Hematopoietic multipotent progenitor cell treated with erythropoietin and hydrocortisone succinate and interleukin-3 and kit ligand, for 6 days (in vitro differentiated cells): ENCODE results near the gene DAZAP1.
A peak's percentile ranks its signal among the peaks of the same experiment; 100 is the strongest.
"Not testable (repeated sequence)": the region's sequence is repeated elsewhere in the genome, so short reads cannot be mapped to it uniquely, and the experiment has no call there.

Experiments
- DNase-seq: peaks from one replicate; pipeline ENCODE4 v3.0.0-alpha.2; 2015

DAZAP1 gene

DNA sequence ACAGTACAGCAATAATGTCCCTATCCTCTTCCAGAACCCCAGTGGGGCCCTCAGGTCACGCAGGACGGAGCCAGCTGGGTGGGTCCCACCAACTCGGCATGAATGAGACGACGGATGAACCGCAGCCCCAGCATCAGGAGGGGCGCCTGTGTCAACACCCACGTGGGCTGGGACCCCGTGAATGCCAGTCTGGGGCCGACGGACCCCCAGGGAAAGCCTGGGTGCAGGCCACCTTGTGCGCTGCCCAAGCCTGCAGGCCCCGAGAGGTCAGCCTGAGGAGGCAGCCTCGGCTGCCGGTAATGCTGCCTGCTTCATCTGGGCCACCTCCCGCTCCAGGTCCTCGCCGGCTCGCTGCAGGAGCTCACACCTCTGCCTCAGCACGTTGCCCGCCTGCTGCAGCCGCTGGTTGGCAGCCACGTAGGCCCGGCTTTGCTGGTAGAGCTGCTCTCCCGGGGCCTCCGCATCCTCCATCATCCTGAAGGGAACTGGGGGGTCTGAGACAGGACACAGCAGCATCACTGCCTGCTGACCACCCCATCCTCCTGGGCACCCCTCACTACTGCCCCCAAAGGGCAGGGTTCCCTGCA lies 67.5 kb downstream of the DAZAP1 start:
- no peak for DNase-seq

DNA sequence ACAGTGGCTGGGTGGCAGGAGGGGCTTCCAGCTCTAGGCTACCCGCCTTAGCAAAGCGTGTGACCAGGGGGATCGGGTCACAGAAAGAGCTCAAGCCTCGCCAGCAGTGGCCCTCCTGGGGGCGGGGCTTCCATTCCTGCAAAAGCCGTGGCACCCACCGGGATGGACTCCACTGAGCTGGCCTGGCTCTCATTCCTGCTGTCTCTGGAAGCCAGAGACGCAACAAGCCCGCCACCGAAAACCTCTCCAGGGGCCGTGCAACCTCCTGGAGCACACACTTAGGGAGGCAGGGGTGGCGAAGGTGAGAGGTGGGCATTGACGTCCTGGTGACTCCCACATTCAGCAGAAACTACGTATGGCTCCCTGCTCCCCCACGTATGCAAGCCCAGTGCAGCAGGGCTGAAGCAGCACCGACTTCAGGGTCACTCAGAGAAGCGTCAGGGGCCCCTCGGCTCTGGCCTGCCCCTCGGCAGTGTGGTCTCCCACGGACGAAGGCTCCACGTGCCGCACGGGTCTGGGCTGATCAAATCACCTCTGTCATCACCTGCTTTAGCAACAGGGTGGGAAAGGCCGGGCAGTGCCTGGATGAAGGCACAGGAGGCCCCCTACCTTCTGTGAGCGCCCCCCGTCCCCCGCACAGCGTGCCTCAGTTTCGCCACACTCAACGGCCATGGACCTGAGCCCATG lies 68.5 kb downstream of the DAZAP1 start:
- DNase-seq, result no peak

- DNase-seq, result not testable (repeated sequence)
Measured at GRCh38 chr19:1477056-1477455, 69.7 kb downstream of the DAZAP1 start.

DNA sequence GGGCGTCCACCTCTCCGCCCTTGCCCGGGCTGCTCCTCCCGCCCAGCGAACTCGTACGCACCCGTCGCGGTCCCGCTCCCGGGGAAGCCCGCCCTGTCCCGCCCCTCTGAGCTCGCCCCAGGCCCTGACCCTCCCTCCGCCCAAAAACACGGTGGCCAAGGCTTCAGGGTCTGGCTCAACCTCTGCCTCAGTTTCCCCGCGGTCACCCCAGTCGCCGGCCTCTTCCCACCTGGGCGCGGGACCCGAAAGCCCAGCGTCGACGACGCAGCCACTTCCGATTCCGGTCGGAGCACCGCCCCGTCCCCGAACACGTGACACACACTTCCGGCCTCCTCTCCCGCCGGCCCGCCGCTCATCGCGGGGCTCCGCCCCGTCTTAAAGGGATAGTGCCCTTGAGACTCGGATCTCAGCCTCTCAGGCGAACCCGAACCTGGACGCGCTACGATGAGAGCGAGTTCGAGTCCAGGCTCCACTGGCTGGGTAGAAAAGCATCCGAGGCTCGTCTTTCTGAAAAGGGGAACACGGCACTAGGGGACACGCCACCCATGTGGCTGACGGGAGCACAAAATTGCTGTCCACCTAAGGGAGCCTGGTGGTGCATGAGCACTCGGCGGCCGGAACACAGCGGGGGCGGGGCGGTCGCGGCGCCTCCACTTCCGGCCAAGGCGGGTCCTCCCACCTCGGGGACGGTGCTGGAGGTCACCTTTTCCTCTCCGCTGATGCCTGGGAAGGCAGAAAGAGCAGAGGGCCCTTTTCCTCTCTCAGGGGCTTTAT lies 71.7 kb downstream of the DAZAP1 start, which contains the start of gene C19orf25:
Gene C19orf25 (minus strand): TSS at position 282 of the 774 bp plus-strand sequence. CDS start 312 bp downstream, outside the sequence.
- DNase-seq, result peak; percentile 97

DNA sequence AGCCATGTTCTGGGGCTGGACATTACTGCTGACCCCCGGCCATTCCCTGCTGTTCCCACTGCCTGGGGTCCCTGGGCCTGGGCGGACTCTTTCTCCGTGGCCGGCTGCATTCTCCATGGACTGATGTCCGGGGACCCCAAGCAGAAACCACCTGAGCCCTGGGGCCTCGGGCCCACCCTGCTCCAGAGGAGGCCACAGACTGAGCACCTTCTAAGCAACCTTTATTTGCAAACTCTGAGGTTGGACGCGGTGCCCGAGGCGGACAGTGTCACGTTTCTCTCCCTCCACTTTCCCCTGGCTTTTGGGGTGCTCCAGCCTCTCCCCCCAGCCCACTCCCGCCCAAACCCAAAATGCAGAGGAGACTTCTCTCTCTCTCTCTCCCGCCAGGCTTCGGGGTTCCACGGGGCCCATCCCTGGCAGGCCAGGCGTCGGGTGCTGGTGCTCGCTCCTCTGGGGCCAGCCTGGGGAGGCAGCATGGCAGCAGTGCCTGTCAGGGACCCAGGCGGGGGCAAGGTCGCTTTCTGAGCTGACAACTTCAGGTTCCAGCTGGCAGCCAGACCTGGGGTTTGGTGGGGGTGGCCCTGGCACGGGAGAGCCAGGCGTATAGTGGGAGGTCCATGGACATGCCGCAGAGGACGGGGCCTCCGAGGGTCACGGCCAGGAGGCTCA lies 74.0 kb downstream of the DAZAP1 start:
- DNase-seq, result no peak

GRCh38 chr19:1481893-1482360 lies 74.5 kb downstream of the DAZAP1 start:
- DNase-seq, result no peak

DNA sequence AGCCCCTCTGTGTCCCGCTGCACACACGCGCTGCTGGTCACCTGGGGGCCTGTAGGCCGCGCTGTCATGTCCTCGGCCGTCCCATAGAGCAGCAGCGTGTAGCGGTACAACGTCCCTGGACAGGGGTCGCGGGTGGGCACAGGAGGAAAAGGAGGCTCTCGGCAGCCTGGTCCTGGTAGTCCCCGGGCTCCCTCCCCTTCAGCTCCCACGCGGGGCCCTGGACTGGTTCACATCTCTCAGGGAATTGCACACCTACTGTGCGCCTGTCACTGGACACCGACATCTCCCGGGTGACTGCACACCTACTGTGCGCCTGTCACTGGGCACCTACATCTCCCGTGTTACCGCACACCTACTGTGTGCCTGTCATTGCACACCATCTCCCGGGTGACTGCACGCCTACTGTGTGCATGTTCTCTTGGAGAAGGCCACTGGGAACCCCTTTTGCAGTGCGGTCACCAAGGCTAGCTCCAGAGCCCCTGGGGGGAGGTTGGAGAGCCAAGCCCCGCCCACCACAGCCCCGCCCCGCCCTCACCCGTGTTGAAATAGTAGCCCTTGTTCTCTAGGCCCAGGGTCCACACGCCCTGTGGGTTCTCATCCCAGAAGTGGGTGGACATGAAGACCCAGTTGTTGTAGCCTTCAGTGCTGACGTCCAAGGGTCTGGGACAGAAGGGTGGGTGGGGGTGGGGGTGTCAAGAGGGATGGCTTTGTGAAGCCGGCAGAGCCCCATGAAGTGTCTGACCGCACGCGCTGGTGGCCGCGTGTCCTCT lies 75.2 kb downstream of the DAZAP1 start:
- no peak for DNase-seq

DNA sequence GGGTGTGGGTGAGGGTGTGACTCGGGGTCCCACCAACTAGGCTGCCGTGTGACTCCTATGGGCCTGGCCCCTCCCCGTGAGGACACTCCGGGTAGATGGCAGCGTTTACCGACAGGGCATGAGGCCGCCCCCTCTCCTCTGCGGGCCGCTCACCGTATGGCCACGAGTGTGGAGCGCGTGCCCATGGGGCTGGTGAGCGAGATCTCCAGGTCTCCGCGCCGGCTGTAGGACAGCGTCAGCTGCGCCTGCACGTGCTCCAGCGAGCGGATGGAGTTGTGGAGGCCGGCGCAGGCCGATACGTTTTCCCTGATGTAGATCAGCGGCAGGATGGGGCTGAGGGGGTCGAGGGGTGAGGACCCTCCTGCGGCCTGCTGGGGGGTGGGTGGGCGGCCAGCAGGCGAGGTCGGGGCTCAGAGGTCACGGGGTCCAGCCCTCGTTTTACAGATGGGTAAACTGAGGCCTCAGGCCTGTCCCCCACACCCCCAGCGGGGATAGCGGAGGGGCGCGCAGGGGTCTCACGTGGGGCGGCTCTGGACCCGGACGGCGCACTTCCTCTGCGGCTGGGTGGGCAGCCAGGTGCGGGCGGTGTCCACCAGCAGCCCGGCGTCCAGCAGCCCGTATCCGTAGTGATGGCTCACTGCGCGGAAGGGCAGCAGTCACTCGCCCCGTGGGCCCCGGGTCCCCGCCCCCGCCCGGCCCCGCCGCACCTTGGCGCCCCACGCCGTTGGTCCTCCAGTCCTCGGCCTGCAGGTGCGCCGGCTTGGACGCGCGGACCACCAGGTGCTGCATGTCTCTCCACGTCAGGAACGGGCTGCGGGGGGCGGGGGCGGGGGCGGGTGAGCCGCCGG lies 76.0 kb downstream of the DAZAP1 start:
- DNase-seq, result no peak

DNA sequence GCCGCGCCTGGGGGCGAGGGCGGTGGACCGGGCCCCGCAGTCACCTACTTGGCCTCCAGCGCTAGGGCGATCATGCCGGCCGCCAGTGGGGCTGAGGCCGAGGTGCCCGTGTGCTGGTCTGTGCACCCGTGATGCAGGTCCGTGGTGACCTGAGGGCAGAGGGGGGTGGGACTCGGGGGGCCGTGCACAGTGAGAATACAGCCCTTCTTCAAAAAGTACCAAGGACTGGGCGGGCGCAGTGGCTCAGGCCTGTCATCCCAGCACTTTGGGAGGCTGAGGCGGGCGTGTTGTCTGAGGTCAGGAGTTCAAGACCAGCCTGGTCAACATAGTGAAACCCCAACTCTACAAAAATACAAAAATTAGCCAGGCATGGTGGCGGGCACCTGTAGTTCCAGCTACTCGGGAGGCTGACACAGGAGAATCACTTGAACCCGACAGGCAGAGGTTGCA lies 76.6 kb downstream of the DAZAP1 start:
- DNase-seq, result no peak
